Transverse colon (tissue), 4 donors: ENCODE results near the gene PYCR2.

Experiments
- CTCF ChIP-seq, 5 experiments: fragments of 200-600 bp in 3 of 5; fragments of 450-650 bp in 2 of 5; sonication (generic) in 3 of 5; IDR thresholded peaks; 1 replicate in 2 of 5; 2 replicates in 3 of 5; pipeline ENCODE4 v1.5.1; 2016 to 2017; ENCODE audit warnings: antibody characterized with exemption in 5 of 5, inconsistent platforms in 3 of 5, mild to moderate bottlenecking in 2 of 5, moderate library complexity in 1 of 5
- POLR2AphosphoS5 ChIP-seq, 3 donors: sonication (generic); formaldehyde crosslinking; IDR thresholded peaks; one replicate each; pipeline ENCODE4 v1.6.1; 2016; ENCODE audit warnings: antibody characterized with exemption in 3 of 3

- TF ChIP-seq POLR2AphosphoS5 (IDR thresholded peaks at IDR 0.05), result no peak
- no peak for TF ChIP-seq CTCF (IDR thresholded peaks at IDR 0.05)
These were observed 47.0 kb downstream of the PYCR2 start for GRCh38 chr1:225876900-225877510.
